ENCODE results near the gene ORMDL3. TPM values are rescaled to one million over a fixed set of nuclear protein-coding genes. Genes with fewer than 3 reads are reported as not detected.
A peak's percentile ranks its signal among the peaks of the same experiment; 100 is the strongest.

Gene ORMDL3
- total RNA-seq, 1 experiment from 2014 or later = 58.6 TPM

GRCh38 chr17:39951924-39952679 lies 24.7 kb upstream of the ORMDL3 start:
- Histone ChIP-seq H3K9me3 (ENCODE audit: control insufficient read depth, low read depth, low read length) (no peaks in the 10 kb centered on the region), H2BK5ac (ENCODE audit: insufficient read length, low read length) (no peak overlapping the region), H3K18ac (ENCODE audit: insufficient read length, low read depth, low read length) (peak overlapping the region; percentile 59), H3K4me2 (ENCODE audit: insufficient read depth, insufficient read length, low read length) (peak overlapping the region; percentile 58), H3K4ac (ENCODE audit: low read depth, low read length) (no peak overlapping the region), H3K4me1 (ENCODE audit: insufficient read depth, low read length) (peaks cover 2% of the 10 kb centered on the region; the same call in 1 of the 2 replicates), H3K9ac (ENCODE audit: extremely low read depth, insufficient read length, low read length) (no peak overlapping the region), H3K79me2 (ENCODE audit: insufficient read depth, low read length) (no peaks in the 10 kb centered on the region), H3K27ac (ENCODE audit: insufficient read length, low read depth, low read length) (no peak overlapping the region), H3K79me1 (ENCODE audit: insufficient read depth, low read depth, low read length, poor library complexity, severe bottlenecking) (no peaks in the 10 kb centered on the region), H2AK5ac (ENCODE audit: insufficient read length, low read length) (no peak overlapping the region), H3K56ac (ENCODE audit: insufficient read length, low read depth, low read length) (no peak overlapping the region), H2BK120ac (ENCODE audit: low read depth, low read length, poor library complexity, severe bottlenecking) (no peak overlapping the region), H4K5ac (ENCODE audit: insufficient read length, low read depth, low read length) (no peak overlapping the region), H2BK12ac (ENCODE audit: insufficient read length, low read depth, low read length) (no peak overlapping the region), H4K8ac (replicated peaks; ENCODE audit: insufficient read length, low read depth, low read length) (no peak overlapping the region), H3K27me3 (ENCODE audit: insufficient read depth, low read length) (no peaks in the 10 kb centered on the region), H3K14ac (ENCODE audit: insufficient read depth, low read length) (peak overlapping the region; percentile 49; the same call in 1 of the 2 replicates), H2BK20ac (ENCODE audit: low read depth, low read length, poor library complexity, severe bottlenecking) (no peak overlapping the region), H3T11ph (ENCODE audit: low read length) (no peak overlapping the region), H3K23me2 (ENCODE audit: insufficient read length, low read depth, low read length, poor library complexity, severe bottlenecking) (peaks cover 8% of the 10 kb centered on the region), H2AFZ (ENCODE audit: low read length) (no peak overlapping the region), H4K20me1 (ENCODE audit: control insufficient read depth, insufficient read depth, insufficient read length) (no peaks in the 10 kb centered on the region), H4K91ac (ENCODE audit: insufficient read length, low read depth, low read length) (no peak overlapping the region), H2BK15ac (ENCODE audit: low read depth, low read length) (no peak overlapping the region), H3K23ac (ENCODE audit: insufficient read length, low read depth, low read length) (no peak overlapping the region)
- H3K27ac Mint-ChIP-seq = peak overlapping the region in 1 of 3 experiments; percentile 57; a peak in 4 of 7 replicates
- peaks cover 18% of the 10 kb centered on the region for H3K27me3 Mint-ChIP-seq (ENCODE audit: low read depth)
- H3K4me3 Mint-ChIP-seq = peak overlapping the region; percentile 60 to 71
- WGBS (ENCODE audit: extremely low coverage, insufficient read length, low lambda C conversion rate) = no CpG with 5 or more reads among the region's 22 CpGs
- H3K9me3 Mint-ChIP-seq = no peaks in the 10 kb centered on the region; a peak in 1 of 5 replicates
- DNase-seq = no peak
- peaks cover 23 to 28% of the 10 kb centered on the region in 2 experiments for H3K4me1 Mint-ChIP-seq
- TF ChIP-seq CTCF (conservative IDR thresholded peaks at IDR 0.05) = no peak
- no peaks in the 10 kb centered on the region for H3K36me3 Mint-ChIP-seq (ENCODE audit: insufficient read depth in 1 of 3, low read depth in 3 of 3)

Measured in H9 (cell line).